GM10847 (cell line): ENCODE measurements around the gene BCL6.

Experiments used
- POLR2A ChIP-seq: IDR thresholded peaks from 2 replicates; pipeline ENCODE4 v1.6.1; 2011; ENCODE audit not compliant: insufficient read length; ENCODE audit errors: extremely low read depth

BCL6 gene

DNA sequence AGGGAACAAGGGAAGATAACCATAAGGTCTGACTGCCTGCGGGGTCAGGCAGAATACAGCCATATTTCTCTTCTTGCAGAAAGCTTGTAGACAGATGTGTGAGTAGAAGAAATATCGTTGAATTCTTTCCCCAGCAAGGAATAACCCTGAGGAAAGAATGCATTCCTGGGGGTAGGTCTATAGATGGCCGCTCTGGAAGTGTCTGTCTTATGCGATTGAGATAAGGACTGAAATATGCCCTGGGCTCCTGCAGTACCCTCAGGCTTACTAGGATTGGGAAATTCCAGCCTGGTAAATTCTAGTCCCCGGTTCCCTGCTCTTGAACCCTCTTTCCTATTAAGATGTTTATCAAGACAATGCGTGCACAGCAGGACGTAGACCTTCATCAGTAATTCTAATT is 59.3 kb downstream of the BCL6 start:
- TF ChIP-seq POLR2A = no peak

DNA sequence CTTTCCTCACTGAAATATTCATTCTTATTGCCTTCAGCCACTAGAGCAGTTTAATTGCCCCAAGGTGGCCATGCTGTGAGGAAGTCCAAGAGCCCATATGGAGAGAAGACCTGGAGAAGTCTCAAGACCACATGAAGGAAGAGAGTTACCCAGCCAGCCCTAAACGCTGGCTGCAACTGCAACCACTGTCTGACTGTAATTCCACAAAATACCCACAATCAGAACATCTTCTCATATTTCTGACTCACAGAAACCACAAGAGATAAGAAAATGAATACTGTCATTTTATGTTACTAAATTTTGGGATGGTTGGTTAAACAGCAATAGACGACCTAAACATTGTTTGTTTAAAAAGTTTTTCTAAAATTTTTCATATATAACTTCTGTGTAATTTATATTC is 60.4 kb downstream of the BCL6 start:
- TF ChIP-seq POLR2A = no peak

DNA sequence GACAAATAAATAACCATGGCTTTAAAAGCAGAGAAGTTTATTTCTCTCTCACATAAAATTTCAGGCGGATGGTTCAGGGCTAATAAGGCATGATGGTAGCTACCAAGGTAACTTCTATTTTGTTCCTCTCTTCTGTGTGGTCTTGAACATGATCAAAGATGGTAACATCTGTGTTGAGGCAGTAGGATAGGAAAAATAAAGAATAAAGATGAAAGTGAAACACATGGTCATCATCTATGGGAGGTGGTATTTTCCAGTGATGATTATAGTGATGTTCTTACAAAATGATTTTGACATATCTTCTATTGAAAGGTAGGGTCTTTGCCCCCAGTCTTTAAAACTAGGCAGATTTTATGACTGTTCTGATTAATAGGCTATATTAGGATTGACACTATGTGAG is 60.8 kb downstream of the BCL6 start:
- no peak for TF ChIP-seq POLR2A

DNA sequence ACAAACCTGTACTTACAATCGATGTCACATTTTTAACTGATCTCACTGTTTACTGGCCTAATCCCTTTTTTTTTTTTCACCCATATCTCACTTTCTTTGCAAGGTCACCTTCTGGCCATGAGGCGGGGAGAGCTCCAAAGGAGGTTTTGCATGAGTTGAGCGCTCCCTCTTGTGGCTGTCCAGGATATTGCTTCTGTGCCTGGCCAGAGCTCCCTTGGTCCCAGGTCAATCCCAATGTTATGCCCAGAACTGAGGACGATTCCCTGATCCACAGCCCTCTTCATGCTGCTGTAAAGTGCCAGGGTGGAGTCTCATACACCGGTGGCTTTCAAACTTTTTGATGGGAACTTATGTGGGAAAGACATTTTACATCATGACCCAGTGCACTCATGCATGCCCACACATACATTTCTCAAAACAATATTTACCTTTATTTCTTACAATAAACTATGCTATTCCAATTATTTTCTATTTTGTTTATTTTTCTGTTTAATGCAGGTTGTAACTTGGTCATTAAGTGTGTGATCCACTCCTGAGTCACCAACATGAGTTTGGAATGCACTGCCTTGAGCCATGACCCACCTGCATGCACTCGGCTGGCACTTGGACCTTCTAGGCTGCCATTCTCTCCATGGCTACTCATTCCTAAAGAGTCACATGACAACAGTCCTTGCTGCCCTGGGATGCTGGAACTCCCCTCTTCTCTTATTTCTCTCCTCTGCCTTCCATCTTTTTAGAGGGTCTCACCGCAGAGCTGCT is 65.5 kb downstream of the BCL6 start:
- no peak for TF ChIP-seq POLR2A

DNA sequence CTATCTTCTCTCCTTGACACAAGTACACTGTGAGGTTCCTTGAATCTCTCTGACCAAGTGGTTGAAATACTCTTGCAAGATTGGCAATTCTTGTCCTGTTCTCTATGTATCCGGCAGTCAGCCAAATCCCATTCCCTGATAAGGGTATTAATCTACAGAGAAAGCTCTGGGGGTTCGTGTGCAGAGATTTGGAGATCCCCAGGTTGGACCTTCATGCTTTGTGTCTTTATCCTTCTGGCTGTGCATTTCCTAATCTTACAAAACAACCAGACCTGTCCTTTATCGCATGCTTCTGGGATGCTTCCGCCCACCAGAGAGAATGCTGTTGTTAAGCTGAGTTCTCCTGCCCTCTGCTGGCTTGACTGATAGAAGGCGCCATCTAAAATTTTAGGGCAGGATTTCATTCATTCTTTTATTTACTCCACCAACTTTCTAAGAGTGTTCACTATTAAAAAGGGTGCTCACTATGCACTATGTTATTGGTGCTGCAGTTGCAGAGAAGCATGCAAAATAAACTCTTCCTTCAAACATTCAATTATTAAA is 66.5 kb downstream of the BCL6 start:
- no peak for TF ChIP-seq POLR2A

DNA sequence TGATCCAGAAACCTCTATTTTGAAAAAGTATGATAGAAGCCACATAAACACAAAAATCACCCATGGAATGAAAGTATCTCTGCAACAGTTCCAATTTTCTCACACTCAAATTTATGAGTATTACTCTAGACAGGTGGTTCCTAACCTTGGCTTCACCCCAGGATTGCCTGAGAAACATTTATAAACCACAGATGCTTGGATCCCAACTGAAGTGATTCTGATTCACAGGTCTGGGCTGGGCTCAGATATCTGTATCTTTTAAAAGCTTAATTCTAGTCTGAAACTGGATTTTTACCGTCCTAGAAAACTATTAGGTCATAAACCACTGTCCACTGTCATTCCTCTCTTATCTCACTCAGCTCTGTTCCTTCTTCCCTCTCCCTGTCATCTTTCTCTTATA is 67.7 kb downstream of the BCL6 start:
- TF ChIP-seq POLR2A = no peak

DNA sequence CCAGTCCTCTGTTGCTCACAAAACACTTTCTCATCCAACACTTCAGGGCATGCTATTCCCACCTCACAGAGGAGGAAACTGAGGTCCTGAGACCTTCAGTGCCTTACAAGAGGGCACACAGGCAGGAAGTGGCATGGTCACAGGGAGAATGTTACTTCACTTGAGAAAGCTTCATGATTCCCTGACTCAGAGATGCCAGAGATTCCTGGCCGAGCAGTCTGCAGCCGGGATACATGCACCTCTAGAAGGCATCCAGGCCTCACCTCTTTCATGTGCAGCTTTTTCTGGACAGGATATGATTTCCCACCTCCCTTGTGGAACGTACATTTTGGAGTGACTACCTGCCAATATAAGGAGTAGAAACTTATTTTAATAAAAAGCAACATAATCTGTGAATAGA is 72.3 kb downstream of the BCL6 start:
- TF ChIP-seq POLR2A = no peak
